ENCODE measurements around the gene DDX41. TPM values are rescaled to one million over a fixed set of nuclear protein-coding genes. Genes with fewer than 3 reads are reported as not detected.
"Not testable (repeated sequence)": the region's sequence is repeated elsewhere in the genome, so short reads cannot be mapped to it uniquely, and the experiment has no call there.

The DDX41 gene
- total RNA-seq, 2 experiments from 2014 or later: 169 to 224 TPM

DNA sequence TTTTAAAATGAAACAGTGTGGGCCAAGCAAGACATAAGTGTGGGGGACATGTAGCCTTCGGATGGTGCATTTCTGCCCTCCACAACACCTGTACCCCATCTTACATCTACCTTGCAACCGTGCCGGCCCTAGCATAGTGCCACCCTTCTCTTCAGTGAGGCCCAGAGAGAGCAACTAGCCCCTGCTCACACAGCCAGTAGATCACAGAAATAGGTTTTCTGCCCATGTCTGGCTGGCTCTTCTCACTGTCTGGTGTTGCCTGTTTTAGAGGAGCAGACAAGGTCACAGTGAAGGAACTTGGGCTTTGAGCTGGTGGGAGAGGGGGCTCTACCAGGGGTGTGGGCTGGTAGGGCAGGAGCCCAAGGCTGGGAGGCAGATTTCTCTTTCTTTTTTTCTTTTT lies 30.5 kb downstream of the DDX41 start:
- intact Hi-C loops (cut with micrococcal nuclease; ENCODE audit: unreplicated experiment): no loop called here
- CTCF ChIA-PET (ENCODE audit: unreplicated experiment): interaction anchor here (0.5 kb wide), 1 partner anchor 130 kb away, joined by 3 read pairs; no protein-coding TSS in a partner anchor
- POLR2A ChIA-PET: no interaction called here
- H4K20me1 ChIP-seq (ENCODE audit: insufficient read depth, low read length): no peaks in the 10 kb centered on the region
- peaks cover 12% of the 10 kb centered on the region; the same call in 1 of the 2 replicates for H3K36me3 ChIP-seq (ENCODE audit: insufficient read depth, low read length)
- no peaks in the 10 kb centered on the region for H3K79me2 ChIP-seq (ENCODE audit: insufficient read depth, low read depth, low read length)
- BruUV-seq (replicated peaks): no TSS peak
- H3K9me3 ChIP-seq (ENCODE audit: low read length): no peaks in the 10 kb centered on the region
- DNase-seq (ENCODE audit: low spot score): no peak
- no peak overlapping the region for H2AFZ ChIP-seq (ENCODE audit: low read length)
- TF ChIP-seq EZH2phosphoT487 (IDR thresholded peaks at IDR 0.05; ENCODE audit: borderline replicate concordance, low read depth, low read length): no peak
- TF ChIP-seq, protein P1, sequence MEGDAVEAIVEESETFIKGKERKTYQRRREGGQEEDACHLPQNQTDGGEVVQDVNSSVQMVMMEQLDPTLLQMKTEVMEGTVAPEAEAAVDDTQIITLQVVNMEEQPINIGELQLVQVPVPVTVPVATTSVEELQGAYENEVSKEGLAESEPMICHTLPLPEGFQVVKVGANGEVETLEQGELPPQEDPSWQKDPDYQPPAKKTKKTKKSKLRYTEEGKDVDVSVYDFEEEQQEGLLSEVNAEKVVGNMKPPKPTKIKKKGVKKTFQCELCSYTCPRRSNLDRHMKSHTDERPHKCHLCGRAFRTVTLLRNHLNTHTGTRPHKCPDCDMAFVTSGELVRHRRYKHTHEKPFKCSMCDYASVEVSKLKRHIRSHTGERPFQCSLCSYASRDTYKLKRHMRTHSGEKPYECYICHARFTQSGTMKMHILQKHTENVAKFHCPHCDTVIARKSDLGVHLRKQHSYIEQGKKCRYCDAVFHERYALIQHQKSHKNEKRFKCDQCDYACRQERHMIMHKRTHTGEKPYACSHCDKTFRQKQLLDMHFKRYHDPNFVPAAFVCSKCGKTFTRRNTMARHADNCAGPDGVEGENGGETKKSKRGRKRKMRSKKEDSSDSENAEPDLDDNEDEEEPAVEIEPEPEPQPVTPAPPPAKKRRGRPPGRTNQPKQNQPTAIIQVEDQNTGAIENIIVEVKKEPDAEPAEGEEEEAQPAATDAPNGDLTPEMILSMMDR (conservative IDR thresholded peaks at IDR 0.05; ENCODE audit: low read length): no peak
- H3K4me1 ChIP-seq (ENCODE audit: insufficient read depth, low read length, poor library complexity, severe bottlenecking): peaks cover 18% of the 10 kb centered on the region
- no peak overlapping the region for H3K4me3 ChIP-seq (ENCODE audit: low read depth, low read length, poor library complexity, severe bottlenecking)
- no peaks in the 10 kb centered on the region for H3K9me2 ChIP-seq (ENCODE audit: insufficient read depth, low read length)
- H3K27ac ChIP-seq (ENCODE audit: low read depth, low read length, poor library complexity, severe bottlenecking): no peak overlapping the region
- no peak overlapping the region for H3K4me2 ChIP-seq (ENCODE audit: low read length)

DNA sequence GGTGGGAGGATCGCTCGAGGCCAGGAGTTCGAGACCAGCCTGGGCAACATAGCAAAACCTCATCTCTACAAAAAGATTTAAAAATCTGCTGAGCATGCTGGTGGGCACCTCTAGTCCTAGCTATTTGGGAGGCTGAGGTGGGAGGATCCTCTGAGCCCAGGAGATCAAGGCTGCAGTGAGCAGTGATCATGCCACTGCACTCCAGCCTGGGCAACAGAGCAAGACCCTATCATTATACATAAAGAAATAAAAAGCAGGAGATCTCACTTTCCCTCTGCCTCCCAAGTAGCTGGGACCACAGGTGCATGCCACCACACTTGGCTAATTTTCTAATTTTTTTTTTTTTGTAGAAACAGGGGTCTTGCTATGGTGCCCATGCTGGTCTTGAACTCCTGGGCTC lies 31.0 kb downstream of the DDX41 start:
- H2AFZ ChIP-seq (ENCODE audit: low read length); H3K9me2 ChIP-seq (ENCODE audit: insufficient read depth, low read length); H4K20me1 ChIP-seq (ENCODE audit: insufficient read depth, low read length); H3K4me2 ChIP-seq (ENCODE audit: low read length); H3K4me3 ChIP-seq (ENCODE audit: low read depth, low read length, poor library complexity, severe bottlenecking); DNase-seq (ENCODE audit: low spot score); CTCF ChIA-PET (ENCODE audit: unreplicated experiment); intact Hi-C loops (cut with micrococcal nuclease; ENCODE audit: unreplicated experiment); BruUV-seq (replicated peaks); POLR2A ChIA-PET; H3K79me2 ChIP-seq (ENCODE audit: insufficient read depth, low read depth, low read length); H3K27ac ChIP-seq (ENCODE audit: low read depth, low read length, poor library complexity, severe bottlenecking); H3K9me3 ChIP-seq (ENCODE audit: low read length): not testable (repeated sequence)
- H3K4me1 ChIP-seq (ENCODE audit: insufficient read depth, low read length, poor library complexity, severe bottlenecking): peaks cover 18% of the 10 kb centered on the region
- H3K36me3 ChIP-seq (ENCODE audit: insufficient read depth, low read length): peaks cover 12% of the 10 kb centered on the region; the same call in 1 of the 2 replicates

DNA sequence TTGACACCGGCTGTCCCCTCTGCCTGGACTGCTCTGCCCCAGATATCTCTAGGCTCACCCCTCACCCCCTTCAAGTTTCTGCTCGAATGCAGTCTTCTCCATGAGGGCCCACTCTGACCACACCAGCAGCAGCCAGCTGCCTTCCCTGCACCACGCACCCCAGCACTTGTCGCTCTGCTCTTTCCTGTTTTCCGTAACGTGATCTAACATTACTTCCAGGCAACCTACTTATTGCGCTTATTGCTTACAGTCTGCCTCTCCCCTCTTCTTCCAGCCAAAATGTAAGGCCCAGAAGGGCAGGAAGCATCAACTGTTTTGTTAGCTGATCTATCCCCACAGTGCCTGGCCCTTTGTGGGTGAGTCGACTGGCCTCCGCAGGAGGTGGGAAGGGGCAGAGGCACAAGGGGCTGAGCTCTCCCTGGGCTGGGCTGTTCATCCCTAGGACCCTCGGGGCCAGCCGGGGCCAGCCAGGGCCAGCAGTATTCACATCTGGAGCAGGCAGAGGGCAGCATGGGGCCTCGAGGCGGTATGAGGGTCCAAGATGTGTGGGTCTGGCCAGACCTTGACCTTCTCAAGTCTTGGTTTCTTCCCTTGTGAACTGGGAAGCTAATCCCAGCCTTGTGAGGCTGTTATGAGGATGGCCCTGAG lies 31.7 kb downstream of the DDX41 start:
- H3K4me3 ChIP-seq (ENCODE audit: low read depth, low read length, poor library complexity, severe bottlenecking): no peak overlapping the region
- BruUV-seq (replicated peaks): no TSS peak
- H4K20me1 ChIP-seq (ENCODE audit: insufficient read depth, low read length): no peaks in the 10 kb centered on the region
- peaks cover 12% of the 10 kb centered on the region; the same call in 1 of the 2 replicates for H3K36me3 ChIP-seq (ENCODE audit: insufficient read depth, low read length)
- H3K4me1 ChIP-seq (ENCODE audit: insufficient read depth, low read length, poor library complexity, severe bottlenecking): peaks cover 13% of the 10 kb centered on the region
- TF ChIP-seq, protein P1 (conservative IDR thresholded peaks at IDR 0.05; ENCODE audit: low read length): no peak
- no peak for TF ChIP-seq EZH2phosphoT487 (IDR thresholded peaks at IDR 0.05; ENCODE audit: borderline replicate concordance, low read depth, low read length)
- CTCF ChIA-PET (ENCODE audit: unreplicated experiment): no interaction called here
- no peak overlapping the region for H3K27ac ChIP-seq (ENCODE audit: low read depth, low read length, poor library complexity, severe bottlenecking)
- no peaks in the 10 kb centered on the region for H3K79me2 ChIP-seq (ENCODE audit: insufficient read depth, low read depth, low read length)
- no peaks in the 10 kb centered on the region for H3K9me2 ChIP-seq (ENCODE audit: insufficient read depth, low read length)
- DNase-seq (ENCODE audit: low spot score): no peak
- intact Hi-C loops (cut with micrococcal nuclease; ENCODE audit: unreplicated experiment): no loop called here
- no peak overlapping the region for H3K4me2 ChIP-seq (ENCODE audit: low read length)
- H3K9me3 ChIP-seq (ENCODE audit: low read length): no peaks in the 10 kb centered on the region
- POLR2A ChIA-PET: no interaction called here
- no peak overlapping the region for H2AFZ ChIP-seq (ENCODE audit: low read length)
